Activated B cell treated with CpG ODN at 0.5 μM for 24 hours (primary cell): Measurements from ENCODE around the gene ALG1. TPM values are rescaled to one million over a fixed set of nuclear protein-coding genes. Genes with fewer than 3 reads are reported as not detected.

Experiments
- ATAC-seq: fragments of 200-7000 bp; cut with Tn5 transposase; one replicate; pipeline ENCODE4 v1.10.0; 2021; ENCODE audit warnings: low read depth, mild to moderate bottlenecking, moderate library complexity
- CTCF ChIA-PET: fragments of 350-600 bp; sonication (Branson Sonifier 250); formaldehyde crosslinking; loops from one replicate; lab custom pipeline; 2021; ENCODE audit warnings: antibody characterized with exemption; lab: Charles Lee
- POLR2A ChIA-PET: fragments of 350-600 bp; sonication (Branson Sonifier 250); formaldehyde crosslinking; loops from one replicate; lab custom pipeline; 2021; ENCODE audit warnings: antibody characterized with exemption; lab: Charles Lee
- DNase-seq: peaks from one replicate; pipeline ENCODE4 v3.0.0; 2022
- H3K27ac Mint-ChIP-seq: one replicate; pipeline ENCODE4 v1.8.0; 2020; ENCODE audit warnings: mixed read lengths
- H3K27me3 Mint-ChIP-seq: one replicate; pipeline ENCODE4 v1.8.0; 2021; ENCODE audit warnings: mixed read lengths
- H3K36me3 Mint-ChIP-seq: one replicate; pipeline ENCODE4 v1.8.0; 2021; ENCODE audit warnings: low read depth, mixed read lengths
- H3K4me1 Mint-ChIP-seq: one replicate; pipeline ENCODE4 v1.8.0; 2021; ENCODE audit warnings: mixed read lengths
- H3K4me3 Mint-ChIP-seq: one replicate; pipeline ENCODE4 v1.8.0; 2020; ENCODE audit warnings: mild to moderate bottlenecking, mixed read lengths
- H3K9me3 Mint-ChIP-seq: one replicate; pipeline ENCODE4 v1.8.0; 2020; ENCODE audit warnings: mixed read lengths
- intact Hi-C: fragments of 100-400 bp; cut with micrococcal nuclease; formaldehyde crosslinking; loops from one replicate; pipeline ENCODE4 v1.15.1; 2024
- total RNA-seq: library from RNA; stranded (reverse); gene quantifications from 2 replicates; pipeline ENCODE4 v1.2.3, GENCODE V29; 2022
- TF ChIP-seq, protein P1 (sequence below): fragments of 200-600 bp; IDR thresholded peaks from one replicate; pipeline ENCODE4 v1.8.0; 2022; ENCODE audit warnings: antibody characterized with exemption, mild to moderate bottlenecking

The ALG1 gene
- total RNA-seq, 1 donor from 2014 or later, result 28.2 TPM

DNA sequence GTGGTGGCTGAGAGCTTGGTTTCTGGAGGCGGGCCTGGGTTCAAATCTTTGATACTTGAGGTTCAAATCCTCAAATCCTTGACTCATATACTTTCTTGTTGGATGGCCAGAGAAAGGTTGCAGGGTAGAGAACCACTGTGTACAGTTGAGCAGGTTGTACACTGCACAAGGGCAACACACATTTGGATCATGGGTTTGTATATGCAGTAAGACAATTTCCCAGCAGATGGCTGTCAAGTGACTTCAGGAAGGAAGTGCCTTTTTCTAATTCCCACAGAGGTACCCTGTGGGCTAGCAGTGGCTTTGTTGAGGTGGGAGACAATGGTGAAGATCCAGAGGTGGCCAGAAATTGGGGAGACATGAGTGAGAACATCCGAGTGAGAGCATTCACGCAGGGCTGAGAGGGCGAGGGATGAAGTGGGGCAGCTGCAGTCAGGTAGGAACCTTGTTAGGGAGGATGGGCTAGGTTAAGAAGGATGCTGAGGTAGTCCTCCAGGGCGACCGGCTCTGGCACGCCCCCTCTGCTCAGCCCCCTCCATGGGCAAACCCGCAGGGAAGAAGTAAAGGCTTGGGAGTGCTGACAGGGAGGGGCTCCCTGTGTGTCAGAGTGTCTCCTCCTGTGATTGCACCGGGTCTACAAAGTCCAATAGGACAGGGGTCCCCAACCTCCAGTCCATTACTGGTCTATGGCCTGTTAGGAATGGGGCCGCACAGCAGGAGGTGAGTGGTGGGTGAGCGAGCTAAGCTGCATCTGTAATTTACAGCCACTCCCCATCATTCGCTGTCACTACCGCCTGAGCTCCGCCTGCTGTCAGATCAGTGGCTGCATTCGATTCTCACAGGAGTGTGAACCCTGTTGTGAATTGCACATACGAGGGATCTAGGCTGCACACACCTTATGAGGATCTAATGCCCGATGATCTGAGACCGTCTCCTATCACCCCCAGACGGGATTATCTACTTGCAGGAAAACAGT lies 8.6 kb upstream of the ALG1 start:
- intact Hi-C loops, result no loop called here
- CTCF ChIA-PET, result no interaction called here
- H3K9me3 Mint-ChIP-seq, result no peaks in the 10 kb centered on the region
- H3K27ac Mint-ChIP-seq, result no peak overlapping the region
- no peak overlapping the region for H3K4me3 Mint-ChIP-seq
- peaks cover 8% of the 10 kb centered on the region for H3K27me3 Mint-ChIP-seq
- POLR2A ChIA-PET, result no interaction called here
- ATAC-seq (no peak), DNase-seq (no peak)
- TF ChIP-seq, protein P1, sequence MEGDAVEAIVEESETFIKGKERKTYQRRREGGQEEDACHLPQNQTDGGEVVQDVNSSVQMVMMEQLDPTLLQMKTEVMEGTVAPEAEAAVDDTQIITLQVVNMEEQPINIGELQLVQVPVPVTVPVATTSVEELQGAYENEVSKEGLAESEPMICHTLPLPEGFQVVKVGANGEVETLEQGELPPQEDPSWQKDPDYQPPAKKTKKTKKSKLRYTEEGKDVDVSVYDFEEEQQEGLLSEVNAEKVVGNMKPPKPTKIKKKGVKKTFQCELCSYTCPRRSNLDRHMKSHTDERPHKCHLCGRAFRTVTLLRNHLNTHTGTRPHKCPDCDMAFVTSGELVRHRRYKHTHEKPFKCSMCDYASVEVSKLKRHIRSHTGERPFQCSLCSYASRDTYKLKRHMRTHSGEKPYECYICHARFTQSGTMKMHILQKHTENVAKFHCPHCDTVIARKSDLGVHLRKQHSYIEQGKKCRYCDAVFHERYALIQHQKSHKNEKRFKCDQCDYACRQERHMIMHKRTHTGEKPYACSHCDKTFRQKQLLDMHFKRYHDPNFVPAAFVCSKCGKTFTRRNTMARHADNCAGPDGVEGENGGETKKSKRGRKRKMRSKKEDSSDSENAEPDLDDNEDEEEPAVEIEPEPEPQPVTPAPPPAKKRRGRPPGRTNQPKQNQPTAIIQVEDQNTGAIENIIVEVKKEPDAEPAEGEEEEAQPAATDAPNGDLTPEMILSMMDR, result no peak
- no peaks in the 10 kb centered on the region for H3K4me1 Mint-ChIP-seq
- no peaks in the 10 kb centered on the region for H3K36me3 Mint-ChIP-seq

DNA sequence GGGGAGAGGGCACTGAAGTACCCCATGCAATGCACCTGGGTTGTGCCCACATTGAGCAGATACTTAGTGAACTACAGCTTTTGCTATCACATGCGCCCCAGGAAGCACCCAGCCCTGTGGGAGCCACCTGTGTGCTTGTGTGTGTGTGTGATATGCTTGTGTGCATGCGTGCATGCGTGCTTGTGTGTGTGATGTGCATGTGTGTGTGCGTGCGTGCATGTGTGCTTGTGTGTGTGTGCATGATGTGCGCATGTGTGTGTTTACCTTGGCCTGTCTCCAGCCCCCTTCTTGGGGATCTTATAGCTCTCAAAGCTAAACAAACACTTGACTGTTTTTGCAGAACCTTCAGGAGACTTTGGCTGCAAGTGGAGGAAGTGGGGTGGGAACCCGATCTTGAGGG lies 6.7 kb upstream of the ALG1 start:
- Mint-ChIP-seq H3K27ac (no peak overlapping the region), H3K9me3 (no peaks in the 10 kb centered on the region), H3K36me3 (no peaks in the 10 kb centered on the region), H3K4me1 (no peaks in the 10 kb centered on the region), H3K4me3 (no peak overlapping the region), H3K27me3 (peaks cover 8% of the 10 kb centered on the region)
- TF ChIP-seq, protein P1, result no peak
- intact Hi-C loops, result no loop called here
- no peak for ATAC-seq
- CTCF ChIA-PET, result no interaction called here
- POLR2A ChIA-PET, result no interaction called here
- no peak for DNase-seq

DNA sequence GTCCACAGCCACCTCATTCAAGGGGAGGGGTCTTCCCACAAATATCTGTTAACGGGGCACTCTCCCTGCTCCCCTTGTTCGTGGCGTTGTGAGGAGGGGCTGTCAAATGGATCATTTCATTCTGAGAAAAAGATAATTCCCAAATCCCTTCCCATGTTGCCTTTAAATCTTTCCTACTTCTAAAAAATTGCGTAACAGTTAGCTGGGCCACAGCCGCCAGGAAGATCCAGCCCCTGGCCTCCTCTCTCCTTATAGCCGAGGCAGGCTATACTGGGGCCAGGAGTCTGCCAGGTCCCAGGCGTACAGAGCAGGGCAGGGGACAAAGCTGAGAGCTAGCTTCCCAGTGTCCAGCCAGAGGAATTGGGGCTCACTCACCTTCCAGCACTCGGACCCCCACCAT lies 6.3 kb upstream of the ALG1 start:
- DNase-seq (no peak), ATAC-seq (no peak)
- TF ChIP-seq, protein P1, result no peak
- ChIA-PET POLR2A (no interaction called here), CTCF (no interaction called here)
- Mint-ChIP-seq H3K27ac (no peak overlapping the region), H3K9me3 (no peaks in the 10 kb centered on the region), H3K27me3 (peaks cover 8% of the 10 kb centered on the region), H3K36me3 (no peaks in the 10 kb centered on the region), H3K4me1 (no peaks in the 10 kb centered on the region), H3K4me3 (no peak overlapping the region)
- intact Hi-C loops, result no loop called here

DNA sequence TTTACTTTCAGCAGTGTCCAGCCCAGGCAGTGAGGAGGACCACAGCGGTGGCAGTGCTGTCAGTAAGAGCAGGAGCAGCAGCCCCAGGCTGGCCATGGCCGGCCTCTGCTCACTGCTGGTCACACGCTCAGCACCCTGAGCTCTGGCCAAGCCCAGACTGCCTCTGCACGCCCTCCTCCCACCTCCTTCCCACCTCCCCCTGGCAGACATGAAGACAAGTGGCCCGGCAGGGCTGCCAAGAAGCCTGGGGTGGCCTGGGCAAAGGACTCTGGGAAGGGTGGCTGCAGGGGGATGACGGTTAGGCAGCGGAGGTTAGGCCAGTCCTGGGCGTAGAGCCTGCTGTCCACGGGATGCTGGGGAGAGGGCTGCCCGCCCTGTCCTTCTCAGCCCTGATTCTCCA lies 5.8 kb upstream of the ALG1 start, which contains the start of gene C16orf89:
Gene C16orf89, minus strand, starts transcription at position 144 of the 400 bp plus-strand sequence. Its CDS starts 48 bp downstream, at position 96.
- CTCF ChIA-PET, result no interaction called here
- intact Hi-C loops, result no loop called here
- no peak for ATAC-seq
- no peak for DNase-seq
- H3K27ac Mint-ChIP-seq, result no peak within 1 kb of the TSS
- peaks cover 8% of the 10 kb centered on the region for H3K27me3 Mint-ChIP-seq
- no peaks in the 10 kb centered on the region for H3K36me3 Mint-ChIP-seq
- no peaks in the 10 kb centered on the region for H3K4me1 Mint-ChIP-seq
- no peaks in the 10 kb centered on the region for H3K9me3 Mint-ChIP-seq
- H3K4me3 Mint-ChIP-seq, result no peak within 1 kb of the TSS
- POLR2A ChIA-PET, result no interaction called here
- TF ChIP-seq, protein P1, result no peak

DNA sequence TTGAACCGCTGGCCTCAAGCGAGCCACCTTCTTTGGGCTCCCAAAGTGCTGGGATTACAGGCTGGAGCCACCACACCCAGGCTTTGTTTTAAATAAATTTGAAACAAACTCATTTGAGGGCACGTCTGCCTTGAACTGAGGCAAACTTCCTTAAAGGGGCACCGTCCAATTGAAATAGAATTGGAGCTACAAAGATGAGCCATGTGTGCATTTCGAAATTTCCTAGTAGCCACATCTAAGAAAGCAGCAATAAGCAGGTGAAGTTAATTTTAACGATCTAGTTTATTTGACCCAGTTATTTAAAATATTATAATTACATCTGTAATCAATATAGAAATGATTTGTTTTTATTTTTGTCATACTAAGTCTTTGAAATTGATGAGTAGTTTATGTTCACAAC lies 5.1 kb upstream of the ALG1 start:
- ChIA-PET CTCF (no interaction called here), POLR2A (no interaction called here)
- Mint-ChIP-seq H3K27me3 (peaks cover 8% of the 10 kb centered on the region), H3K4me3 (no peak overlapping the region), H3K4me1 (peaks cover 7% of the 10 kb centered on the region), H3K27ac (no peak overlapping the region), H3K36me3 (no peaks in the 10 kb centered on the region), H3K9me3 (no peaks in the 10 kb centered on the region)
- no peak for ATAC-seq
- intact Hi-C loops, result no loop called here
- DNase-seq, result no peak
- TF ChIP-seq, protein P1, result no peak
